Bronchial epithelial cell (primary cell): Measurements from ENCODE around the gene AGPAT4. TPM values are rescaled to one million over a fixed set of nuclear protein-coding genes. Genes with fewer than 3 reads are reported as not detected.

Source experiments
- DNase-seq: peaks from one replicate; pipeline ENCODE4 v3.0.0-alpha.2; 2010; ENCODE audit warnings: low read depth
- FAIRE-seq: peaks from 2 replicates; lab custom pipeline; 2011; peaks lifted over from hg19 to GRCh38; lab: Jason Lieb, UNC
- H3K27me3 ChIP-seq: 2 replicates; pipeline ENCODE4 v1.5.1; 2011; ENCODE audit warnings: low read length; ENCODE audit not compliant: control insufficient read depth, insufficient read depth
- H3K36me3 ChIP-seq: 2 replicates; pipeline ENCODE4 v1.5.1; 2011; ENCODE audit warnings: low read length; ENCODE audit not compliant: control insufficient read depth, insufficient read depth
- H3K4me3 ChIP-seq: 2 replicates; pipeline ENCODE4 v1.5.1; 2011; ENCODE audit warnings: mild to moderate bottlenecking, low read depth, low read length, control low read depth
- CTCF ChIP-seq: IDR thresholded peaks from 2 replicates; pipeline ENCODE4 v1.5.1; 2011; ENCODE audit warnings: mild to moderate bottlenecking, moderate library complexity, low read length, control low read depth, inconsistent platforms; ENCODE audit not compliant: insufficient read depth, severe bottlenecking
- total RNA-seq: library from RNA; depleted of rRNA; stranded (reverse); fragments of >200 nt; gene quantifications from 2 replicates; pipeline ENCODE4 v1.2.1, GENCODE V29; 2014

Gene AGPAT4
- total RNA-seq, 1 donor from 2014 or later, result 2.6 TPM

- H3K4me3 ChIP-seq, result no peak overlapping the region
- no peaks in the 10 kb centered on the region for H3K27me3 ChIP-seq
- DNase-seq, result peak; percentile 55
- H3K36me3 ChIP-seq, result peaks cover 7% of the 10 kb centered on the region
- TF ChIP-seq CTCF, result no peak
- no peak for FAIRE-seq
Observed at GRCh38 chr6:161094955-161095354, 178.9 kb downstream of the AGPAT4 start.

GRCh38 chr6:161091972-161092701 lies 181.7 kb downstream of the AGPAT4 start:
- no peak for TF ChIP-seq CTCF
- FAIRE-seq (no peak), DNase-seq (peak; percentile 95)
- no peaks in the 10 kb centered on the region for H3K27me3 ChIP-seq
- no peak overlapping the region for H3K4me3 ChIP-seq
- H3K36me3 ChIP-seq, result peaks cover 10% of the 10 kb centered on the region

- Histone ChIP-seq H3K4me3 (no peak overlapping the region), H3K27me3 (no peaks in the 10 kb centered on the region), H3K36me3 (peaks cover 9% of the 10 kb centered on the region)
- no peak for TF ChIP-seq CTCF
- FAIRE-seq (no peak), DNase-seq (no peak)
Observed at GRCh38 chr6:161091151-161091550, 182.7 kb downstream of the AGPAT4 start.

- H3K36me3 ChIP-seq, result peaks cover 10% of the 10 kb centered on the region
- no peaks in the 10 kb centered on the region for H3K27me3 ChIP-seq
- FAIRE-seq (no peak), DNase-seq (no peak)
- no peak overlapping the region for H3K4me3 ChIP-seq
- TF ChIP-seq CTCF, result no peak
Observed at GRCh38 chr6:161088676-161089328, 185.1 kb downstream of the AGPAT4 start.

GRCh38 chr6:161085246-161085645 lies 188.6 kb downstream of the AGPAT4 start:
- DNase-seq (no peak), FAIRE-seq (no peak)
- no peak for TF ChIP-seq CTCF
- H3K36me3 ChIP-seq, result peaks cover 16% of the 10 kb centered on the region
- no peaks in the 10 kb centered on the region for H3K27me3 ChIP-seq
- no peak overlapping the region for H3K4me3 ChIP-seq
